ENCODE data around the gene MMAA.
"Not testable (repeated sequence)": the region's sequence is repeated elsewhere in the genome, so short reads cannot be mapped to it uniquely, and the experiment has no call there.

The MMAA gene

DNA sequence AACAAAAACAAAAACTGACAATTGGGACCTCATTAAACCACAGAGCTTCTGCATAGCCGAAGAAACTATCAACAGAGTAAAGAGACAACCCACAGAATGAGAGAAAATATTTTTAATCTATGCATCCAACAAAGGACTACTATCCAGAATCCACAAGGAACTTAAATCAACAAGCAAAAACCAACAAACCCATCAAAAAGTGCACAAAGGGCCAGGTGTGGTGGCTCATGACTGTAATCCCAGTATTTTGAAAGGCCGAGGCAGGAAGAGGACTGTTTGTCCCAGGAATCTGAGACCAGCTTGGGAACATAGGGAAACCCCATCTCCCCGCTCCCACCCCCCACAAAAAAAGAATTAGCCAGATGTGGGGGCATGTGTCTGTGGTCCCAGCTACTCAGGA, 71.4 kb downstream of the MMAA start:
- TF ChIP-seq CTCF (IDR thresholded peaks at IDR 0.05) = no peak
- Mint-ChIP-seq H3K4me3 (no peak overlapping the region), H3K27me3 (ENCODE audit: low read depth, poor library complexity) (peaks cover 7% of the 10 kb centered on the region), H3K4me1 (no peaks in the 10 kb centered on the region), H3K9me3 (peaks cover 51% of the 10 kb centered on the region), H3K36me3 (ENCODE audit: low read depth) (peaks cover 20% of the 10 kb centered on the region), H3K27ac (no peak overlapping the region)
- no peak for DNase-seq

- not testable (repeated sequence) for H3K27ac Mint-ChIP-seq; H3K27me3 Mint-ChIP-seq (ENCODE audit: low read depth, poor library complexity); H3K4me3 Mint-ChIP-seq; DNase-seq; H3K4me1 Mint-ChIP-seq
- H3K9me3 Mint-ChIP-seq = peaks cover 54% of the 10 kb centered on the region
- H3K36me3 Mint-ChIP-seq (ENCODE audit: low read depth) = peaks cover 21% of the 10 kb centered on the region
Observed at GRCh38 chr4:145691416-145691815, 72.2 kb downstream of the MMAA start.

DNA sequence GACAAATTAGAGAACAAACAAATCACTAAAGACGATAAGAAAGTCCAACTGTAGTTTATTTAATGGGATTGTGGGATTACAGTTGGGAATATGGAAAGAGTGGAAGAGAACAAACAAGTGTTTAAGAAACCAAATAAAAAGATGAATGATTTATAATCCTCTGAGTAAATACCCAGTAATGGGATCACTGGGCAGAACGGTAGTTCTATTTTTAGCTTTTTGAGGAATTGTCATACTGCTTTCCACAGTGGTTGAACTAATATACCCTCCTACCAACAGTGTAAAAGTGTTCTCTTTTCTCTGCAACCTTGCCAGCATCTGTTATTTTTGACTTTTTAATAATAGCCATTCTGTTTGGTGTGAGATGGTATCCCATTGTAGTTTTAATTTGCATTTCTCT, 75.7 kb downstream of the MMAA start:
- peaks cover 12% of the 10 kb centered on the region for H3K36me3 Mint-ChIP-seq (ENCODE audit: low read depth)

DNA sequence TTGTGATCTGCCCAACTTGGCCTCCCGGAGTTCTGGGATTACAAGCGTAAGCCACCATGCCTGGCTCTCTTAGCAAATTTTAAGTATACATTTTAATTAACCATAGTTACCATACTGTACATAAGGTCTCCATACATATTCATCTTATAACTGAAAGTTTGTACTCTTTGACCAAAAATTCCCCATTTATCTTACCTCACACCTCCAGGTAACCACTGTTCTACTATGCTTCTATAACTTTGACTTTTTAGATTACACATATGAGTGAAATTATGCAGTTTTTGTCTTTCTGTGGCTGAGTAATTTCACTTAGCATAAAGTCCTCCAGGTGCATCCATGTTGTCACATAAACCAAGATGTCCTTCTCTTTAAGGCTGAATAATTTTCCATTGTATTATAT, 78.1 kb downstream of the MMAA start:
- DNase-seq = no peak
- Mint-ChIP-seq H3K27ac (no peak overlapping the region), H3K4me3 (no peak overlapping the region), H3K9me3 (peaks cover 23% of the 10 kb centered on the region), H3K4me1 (no peaks in the 10 kb centered on the region), H3K27me3 (ENCODE audit: low read depth, poor library complexity) (peaks cover 7% of the 10 kb centered on the region), H3K36me3 (ENCODE audit: low read depth) (peaks cover 12% of the 10 kb centered on the region)
- TF ChIP-seq CTCF (IDR thresholded peaks at IDR 0.05) = no peak

More for the DNA sequence above, 75.7 kb downstream of the MMAA start:
- DNase-seq = no peak
- peaks cover 37% of the 10 kb centered on the region for H3K9me3 Mint-ChIP-seq
- H3K4me3 Mint-ChIP-seq = no peak overlapping the region
- no peak for TF ChIP-seq CTCF (IDR thresholded peaks at IDR 0.05)
- H3K4me1 Mint-ChIP-seq = no peaks in the 10 kb centered on the region
- peaks cover 8% of the 10 kb centered on the region for H3K27me3 Mint-ChIP-seq (ENCODE audit: low read depth, poor library complexity)
- no peak overlapping the region for H3K27ac Mint-ChIP-seq

DNA sequence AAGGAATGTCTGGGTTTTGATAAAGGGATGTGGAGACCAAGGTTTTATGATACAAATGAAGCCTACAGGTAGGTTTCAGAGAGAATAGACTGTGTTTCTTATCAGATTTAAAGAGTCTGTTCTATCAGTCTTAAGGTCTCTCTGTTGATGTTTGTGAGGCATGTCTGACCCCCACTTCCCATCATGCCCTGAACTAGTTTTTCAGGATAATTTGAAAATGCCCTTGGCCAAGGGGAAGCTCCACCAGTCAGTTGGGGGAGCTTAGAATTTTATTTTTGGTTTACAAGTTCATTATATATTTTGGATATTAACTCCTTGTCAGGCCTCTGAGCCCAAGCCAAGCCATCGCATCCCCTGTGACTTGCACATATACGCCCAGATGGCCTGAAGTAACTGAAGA, 79.3 kb downstream of the MMAA start:
- DNase-seq = no peak
- peaks cover 12% of the 10 kb centered on the region for H3K36me3 Mint-ChIP-seq (ENCODE audit: low read depth)

GRCh38 chr4:145703850-145704497, 84.8 kb downstream of the MMAA start:
- Mint-ChIP-seq H3K27ac (no peak overlapping the region), H3K27me3 (ENCODE audit: low read depth, poor library complexity) (peaks cover 22% of the 10 kb centered on the region), H3K9me3 (peaks cover 7% of the 10 kb centered on the region), H3K4me1 (no peaks in the 10 kb centered on the region), H3K36me3 (ENCODE audit: low read depth) (no peaks in the 10 kb centered on the region), H3K4me3 (no peak overlapping the region)
- no peak for TF ChIP-seq CTCF (IDR thresholded peaks at IDR 0.05)
- DNase-seq = no peak

More for the DNA sequence above, 79.3 kb downstream of the MMAA start:
- H3K4me1 Mint-ChIP-seq = no peaks in the 10 kb centered on the region
- peaks cover 19% of the 10 kb centered on the region for H3K9me3 Mint-ChIP-seq
- H3K4me3 Mint-ChIP-seq = no peak overlapping the region
- H3K27me3 Mint-ChIP-seq (ENCODE audit: low read depth, poor library complexity) = peaks cover 11% of the 10 kb centered on the region
- no peak for TF ChIP-seq CTCF (IDR thresholded peaks at IDR 0.05)
- no peak overlapping the region for H3K27ac Mint-ChIP-seq
